Activated CD4-positive, alpha-beta T cell treated with anti-CD3 and anti-CD28 coated beads for 4 hours (primary cell): Measurements from ENCODE around the gene SGCD.

Source experiments
- DNase-seq, 2 donors: peaks; one replicate each; pipeline ENCODE4 v3.0.0-alpha.2; 2020

Gene SGCD

DNA sequence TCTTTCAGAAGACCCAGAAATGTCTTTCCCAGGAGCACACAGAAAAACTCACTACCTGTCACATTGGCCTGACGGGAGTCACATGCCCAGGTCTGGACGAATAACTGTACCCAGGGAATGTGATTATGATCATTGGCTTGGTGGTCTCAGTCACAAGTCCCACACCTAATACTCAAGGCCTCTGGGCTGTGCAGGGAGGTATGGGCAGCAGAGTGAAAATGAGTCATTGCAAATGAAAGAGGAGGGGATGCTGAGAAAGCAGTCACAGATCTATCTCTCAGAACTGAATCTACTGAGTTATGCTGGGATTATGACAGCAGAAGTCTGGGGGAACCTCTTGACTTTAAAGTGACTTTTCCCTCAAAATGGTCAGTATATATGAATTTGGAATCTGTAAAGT, 36.9 kb downstream of the SGCD start:
- no peak for DNase-seq

DNA sequence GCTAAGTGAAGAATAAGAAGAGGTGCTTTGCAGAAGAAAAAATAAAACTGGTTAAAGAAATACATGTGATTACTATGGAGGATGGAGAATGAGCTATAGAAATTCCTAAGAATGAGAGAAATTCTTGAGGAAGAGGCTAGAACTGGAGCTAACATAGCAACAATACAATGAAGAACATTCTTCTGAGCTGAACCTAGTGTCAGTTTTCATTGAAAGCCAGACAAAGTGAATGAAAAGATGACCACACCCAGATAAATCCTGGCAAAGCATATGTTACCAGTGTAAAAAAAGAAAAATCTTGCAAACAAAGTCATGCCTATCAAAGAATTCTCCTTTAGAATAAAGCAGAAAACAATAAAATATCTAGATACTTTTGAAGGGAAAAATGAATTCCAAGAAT, 39.6 kb downstream of the SGCD start:
- no peak for DNase-seq

DNA sequence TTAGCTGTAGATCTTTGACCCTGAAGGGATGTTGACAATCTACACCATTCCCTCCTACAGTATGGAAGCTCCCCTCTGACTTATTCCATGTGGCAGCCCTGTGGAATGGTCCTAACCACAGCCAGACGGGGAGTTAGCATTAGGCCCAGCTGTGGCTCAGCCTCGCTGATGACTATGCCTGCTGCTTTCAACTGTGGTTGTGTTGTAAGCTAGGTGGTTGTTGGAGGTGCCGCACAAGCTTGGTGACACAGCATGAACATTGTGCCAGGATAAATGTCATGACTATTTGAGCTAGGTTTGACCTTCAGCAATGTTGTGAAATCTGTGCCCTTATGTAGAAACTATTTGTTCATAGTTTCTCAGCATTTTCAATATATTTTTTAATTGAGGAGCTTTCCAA, 40.6 kb downstream of the SGCD start:
- DNase-seq, result no peak

DNA sequence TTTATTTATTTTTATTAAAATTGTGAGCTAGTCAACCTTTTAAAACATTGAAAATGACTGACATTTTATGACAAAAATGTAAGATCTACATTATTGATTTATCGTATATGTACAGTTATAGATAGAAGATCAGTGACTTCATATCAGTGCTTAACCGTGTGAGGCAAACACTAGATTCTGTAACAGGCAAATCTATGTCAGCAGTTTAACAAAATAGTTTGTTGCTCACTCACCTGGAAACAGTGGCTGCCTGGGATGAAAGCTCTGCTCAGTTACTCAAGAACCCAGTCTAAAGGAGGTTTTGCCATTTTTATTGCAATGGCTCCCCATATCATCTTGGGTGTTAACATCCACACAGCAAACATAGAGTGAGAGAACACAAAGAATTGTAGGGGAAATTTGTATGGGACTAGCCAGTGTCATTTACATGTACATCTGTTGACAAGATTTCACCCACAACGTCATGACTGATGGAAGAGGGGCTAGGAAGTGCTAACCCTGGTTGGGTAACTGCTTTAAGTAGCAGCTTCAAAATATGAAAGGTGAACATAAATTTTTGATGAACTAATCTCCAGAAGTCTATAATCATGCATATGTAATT, 49.0 kb downstream of the SGCD start:
- no peak for DNase-seq

DNA sequence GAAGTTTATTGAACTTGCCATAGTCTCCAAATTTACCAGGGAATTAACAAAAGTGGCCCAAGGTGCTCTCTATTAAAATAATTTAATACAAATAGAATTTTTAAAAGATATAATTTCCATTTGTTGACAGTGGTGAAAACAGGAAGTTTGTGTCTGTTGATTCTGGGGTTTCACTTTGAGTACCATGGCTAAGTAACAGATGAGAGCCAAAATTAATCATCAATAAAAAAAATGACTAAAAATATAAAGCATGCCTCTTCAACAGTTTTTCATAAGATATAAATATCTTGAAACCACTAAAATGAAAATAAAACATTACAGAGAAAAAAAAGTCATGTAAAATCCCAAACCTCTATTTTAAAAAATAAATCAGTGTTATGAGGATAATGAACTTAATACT, 49.8 kb downstream of the SGCD start:
- no peak for DNase-seq

DNA sequence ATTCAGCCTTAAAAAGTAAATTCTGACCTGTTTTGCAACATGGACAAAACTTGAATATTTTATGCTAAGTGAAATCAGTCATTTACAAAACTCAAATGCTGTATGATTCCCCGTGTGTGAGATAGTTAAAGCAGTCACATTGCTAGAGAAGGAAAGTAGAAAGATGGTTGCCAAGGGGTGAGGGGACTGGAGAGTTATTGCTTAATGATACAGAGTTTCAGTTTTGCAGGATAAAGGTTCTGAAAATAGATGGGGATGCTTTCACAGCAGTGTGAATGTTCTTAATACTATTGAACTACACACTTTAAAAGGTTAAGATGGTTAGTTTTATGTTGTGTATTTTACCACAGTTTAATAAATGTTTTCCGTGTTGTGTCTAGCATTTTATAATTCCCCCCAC, 51.2 kb downstream of the SGCD start:
- DNase-seq, result no peak

DNA sequence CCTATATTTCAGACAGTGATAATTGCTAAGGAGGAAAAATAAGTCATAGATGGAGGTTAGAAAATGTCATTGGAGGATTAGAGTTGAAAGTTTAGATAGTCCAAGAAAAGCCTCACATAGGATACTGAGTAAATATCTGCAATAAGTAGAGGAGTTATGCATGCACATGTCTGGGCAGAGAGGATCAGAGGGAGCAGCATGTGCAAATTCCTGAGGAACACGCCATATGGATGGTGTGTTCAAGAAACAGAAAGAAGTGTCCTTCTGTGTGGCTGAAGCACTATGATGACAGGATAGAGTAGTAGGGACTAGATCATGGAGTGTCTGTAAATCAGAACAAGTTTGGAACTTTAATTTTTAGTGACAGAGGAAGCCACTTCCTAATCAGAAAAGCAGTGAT, 52.2 kb downstream of the SGCD start:
- DNase-seq, result no peak

DNA sequence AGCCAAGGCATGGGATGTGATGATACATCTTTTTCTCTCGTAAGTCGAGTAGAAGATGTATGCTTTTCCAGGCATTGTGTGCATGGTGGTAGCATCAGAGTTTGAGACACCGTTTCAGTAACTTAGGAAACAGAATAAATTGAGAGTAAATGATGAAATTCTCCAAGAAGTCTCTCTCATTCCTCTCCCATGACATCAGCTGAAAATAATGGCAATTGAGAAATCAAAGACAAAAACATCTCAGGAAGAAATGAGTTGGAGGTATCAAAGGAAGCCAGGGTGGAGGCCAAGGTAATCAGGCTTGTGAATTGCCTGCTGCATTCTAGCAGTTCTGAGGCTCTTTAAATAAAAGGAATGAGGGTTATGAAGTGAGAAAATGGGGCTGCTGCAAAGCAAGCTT, 53.9 kb downstream of the SGCD start:
- no peak for DNase-seq

DNA sequence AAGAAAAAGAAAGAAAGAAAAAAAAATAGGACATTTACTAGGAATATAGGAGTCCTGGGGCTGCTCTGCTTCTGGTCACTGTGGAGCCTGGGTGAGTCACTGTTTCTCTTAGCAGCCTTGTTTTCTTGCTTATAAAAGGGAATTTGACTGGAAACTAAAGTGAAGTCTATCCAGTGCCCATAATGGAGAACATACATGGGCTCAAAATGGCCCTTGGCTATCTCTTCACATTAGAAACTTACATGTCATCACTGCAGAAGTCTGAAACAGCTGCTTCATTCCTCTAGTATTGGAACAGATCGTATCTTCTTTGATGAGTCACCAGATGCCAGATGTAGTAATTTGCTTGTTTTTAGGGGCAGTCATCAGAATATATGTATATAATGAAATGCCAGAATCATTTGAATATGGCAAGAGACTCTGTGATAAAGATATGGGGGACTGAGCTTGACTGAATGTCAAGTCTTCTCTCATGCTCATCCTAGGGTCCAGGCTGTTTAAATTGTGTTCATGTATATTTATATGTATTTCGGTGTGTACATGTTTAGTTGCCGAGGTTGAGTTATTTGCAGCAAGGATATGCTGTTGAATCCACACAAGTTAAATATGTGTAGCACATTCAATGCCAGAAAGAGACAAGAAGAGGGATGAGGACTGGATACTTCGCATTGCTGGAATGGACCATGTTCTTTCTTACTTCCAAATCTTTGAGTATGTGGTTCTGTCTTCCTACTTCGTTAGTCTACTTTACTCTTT, 56.7 kb downstream of the SGCD start:
- DNase-seq, result no peak

DNA sequence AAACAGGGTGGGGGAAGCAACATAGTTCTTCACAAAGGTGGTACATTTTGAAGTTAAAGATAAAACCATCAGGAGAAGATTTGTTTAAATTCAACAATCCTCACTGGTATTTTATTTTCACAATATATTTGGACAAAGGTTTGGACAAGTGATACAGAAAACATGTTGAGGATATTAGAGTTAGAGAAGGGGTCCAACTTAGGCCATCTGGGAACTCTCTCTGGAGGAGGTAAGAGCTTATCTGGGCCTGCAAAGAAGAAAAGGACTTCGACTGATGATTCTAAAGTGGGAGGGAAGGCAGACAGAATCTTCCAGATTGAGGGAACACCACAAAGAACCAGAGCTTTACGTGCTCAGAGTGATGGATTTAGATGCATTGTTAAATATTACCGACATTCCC, 58.5 kb downstream of the SGCD start:
- DNase-seq, result no peak

DNA sequence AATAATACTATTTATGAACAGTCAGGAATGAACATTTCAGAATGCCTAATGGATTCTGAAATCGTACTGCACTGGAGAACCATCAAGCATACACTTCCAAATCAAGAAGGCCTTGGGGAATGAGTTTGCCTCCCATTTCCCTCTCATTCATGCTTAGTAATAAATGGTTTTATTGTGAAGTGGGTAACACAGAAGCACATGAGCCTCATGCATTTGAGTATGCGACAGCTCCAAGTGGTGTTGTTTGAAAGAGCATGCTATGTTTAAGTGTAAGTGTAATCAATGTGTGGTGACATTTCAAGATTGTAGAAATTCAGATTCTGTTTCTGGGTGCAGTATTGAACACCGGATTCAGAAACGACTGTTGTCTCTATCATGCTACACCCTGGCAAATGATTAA, 60.0 kb downstream of the SGCD start:
- no peak for DNase-seq

DNA sequence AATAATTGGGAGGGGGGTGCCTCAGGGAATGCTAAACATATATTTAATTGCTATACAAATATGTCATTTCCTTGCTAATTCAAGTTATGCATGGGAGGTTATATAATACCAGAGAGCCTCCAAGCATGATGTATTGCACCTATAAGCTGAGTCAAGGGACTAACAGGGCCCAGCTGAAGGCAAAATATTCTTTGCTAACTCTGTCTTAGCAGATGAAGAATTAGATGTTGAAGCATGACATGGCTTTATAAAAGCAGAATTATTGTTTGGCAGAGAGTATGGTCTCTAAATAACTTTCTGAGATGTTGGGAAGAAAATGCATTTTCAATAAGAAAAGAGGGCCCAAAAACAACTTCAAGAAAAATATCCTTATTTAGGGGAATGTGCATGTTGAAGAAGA, 60.4 kb downstream of the SGCD start:
- no peak for DNase-seq

DNA sequence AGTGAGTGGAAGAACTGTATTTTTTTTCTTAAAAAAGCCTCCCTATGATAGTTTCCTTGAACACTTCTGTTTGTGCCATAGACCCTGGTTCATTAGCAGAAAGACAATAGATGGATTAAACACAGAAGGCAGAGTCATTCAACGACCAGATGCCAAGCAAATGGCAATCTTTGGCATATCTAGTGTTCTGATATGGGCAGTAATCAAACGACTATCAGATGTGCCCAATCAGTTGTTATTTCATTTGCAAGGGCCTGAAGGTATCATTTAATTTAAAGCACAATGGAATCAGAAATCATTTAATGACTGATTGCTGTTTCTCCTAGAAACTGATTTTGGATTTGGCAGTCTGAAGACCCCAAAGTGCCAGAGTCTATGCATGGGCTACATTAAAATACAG, 61.3 kb downstream of the SGCD start:
- no peak for DNase-seq

DNA sequence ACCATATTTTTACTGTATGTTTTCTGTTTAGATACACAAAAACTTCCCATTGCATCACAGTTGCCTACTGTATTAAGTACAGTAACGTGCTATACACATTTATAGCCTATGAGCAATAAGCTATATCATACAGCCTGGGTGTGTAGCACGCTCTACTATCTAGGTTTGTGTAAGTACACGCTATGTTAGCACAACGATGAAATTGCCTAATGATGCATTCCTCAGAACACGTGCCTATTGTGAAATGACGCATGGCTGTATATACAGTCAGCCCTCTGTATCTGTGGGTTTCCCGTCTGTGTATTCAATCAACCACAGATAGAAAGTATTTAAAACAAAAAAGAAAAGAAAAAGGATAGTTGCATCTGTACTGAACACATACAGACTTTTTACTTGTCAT, 64.2 kb downstream of the SGCD start:
- no peak for DNase-seq

DNA sequence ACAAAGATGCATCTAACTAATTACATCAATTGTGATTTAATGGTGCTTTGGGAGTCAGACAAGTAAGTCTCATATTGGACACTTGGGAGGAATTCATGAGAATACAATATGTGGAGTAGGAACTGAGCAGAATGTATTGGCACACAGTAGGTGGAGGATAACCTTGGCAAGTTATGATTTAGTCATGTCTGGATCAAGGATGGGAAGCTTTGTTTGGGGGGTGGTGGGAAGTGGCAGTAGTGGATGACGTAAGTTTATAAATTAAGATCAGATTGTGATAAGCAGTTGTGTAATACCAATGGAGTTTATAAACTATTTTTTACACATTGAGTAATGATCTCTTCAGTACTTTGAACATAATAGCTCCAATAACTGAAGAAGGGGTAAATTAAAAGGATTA, 67.0 kb downstream of the SGCD start:
- DNase-seq, result no peak

DNA sequence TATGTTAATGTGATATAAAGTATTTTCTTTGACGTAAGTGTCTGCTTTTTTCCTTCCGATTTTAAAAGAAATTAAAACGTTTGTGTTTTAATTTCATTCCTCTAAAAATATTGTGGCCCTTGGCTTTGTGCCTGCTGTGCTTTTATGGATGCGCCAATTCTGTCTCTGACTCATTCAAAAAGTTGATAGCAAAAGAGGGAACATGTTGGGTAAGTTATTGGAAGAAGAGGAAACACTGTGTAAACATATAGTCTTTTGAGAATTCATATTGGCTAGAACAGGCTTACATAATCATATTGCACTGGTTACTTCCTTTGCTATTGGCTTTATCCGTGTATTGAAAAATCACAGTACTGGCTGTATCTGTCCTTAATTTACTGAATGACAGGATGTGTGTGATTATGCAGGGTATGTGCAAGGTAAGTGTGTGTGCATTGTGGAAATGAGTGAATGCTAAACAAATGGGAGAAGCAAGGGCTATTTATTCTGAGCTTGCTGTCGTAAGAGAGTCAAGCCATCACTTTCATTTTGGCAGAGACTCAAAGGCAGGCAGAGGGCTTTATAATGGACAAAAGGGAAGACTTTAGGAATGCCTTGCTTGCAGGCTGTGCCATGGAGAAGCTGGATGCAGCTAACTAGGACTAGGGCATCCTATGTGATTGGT, 67.8 kb downstream of the SGCD start:
- no peak for DNase-seq

DNA sequence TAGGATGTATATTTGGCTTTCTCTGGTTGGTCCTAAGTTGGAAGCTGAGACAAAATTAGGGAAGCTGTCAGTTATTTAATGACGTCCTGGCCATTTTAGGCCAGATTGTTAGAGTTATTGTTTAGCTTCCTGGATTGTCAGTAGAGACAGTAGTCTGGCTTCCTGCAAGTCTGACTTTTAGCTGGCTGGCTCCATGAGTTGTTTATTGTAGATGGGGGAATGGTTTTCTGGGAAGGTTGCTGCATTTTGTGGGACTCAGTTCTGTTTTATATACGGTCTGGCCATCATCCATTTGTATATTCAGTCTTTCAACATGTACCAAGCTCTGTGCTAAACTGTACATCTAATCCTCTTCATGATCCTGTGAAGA, 68.3 kb downstream of the SGCD start:
- no peak for DNase-seq

DNA sequence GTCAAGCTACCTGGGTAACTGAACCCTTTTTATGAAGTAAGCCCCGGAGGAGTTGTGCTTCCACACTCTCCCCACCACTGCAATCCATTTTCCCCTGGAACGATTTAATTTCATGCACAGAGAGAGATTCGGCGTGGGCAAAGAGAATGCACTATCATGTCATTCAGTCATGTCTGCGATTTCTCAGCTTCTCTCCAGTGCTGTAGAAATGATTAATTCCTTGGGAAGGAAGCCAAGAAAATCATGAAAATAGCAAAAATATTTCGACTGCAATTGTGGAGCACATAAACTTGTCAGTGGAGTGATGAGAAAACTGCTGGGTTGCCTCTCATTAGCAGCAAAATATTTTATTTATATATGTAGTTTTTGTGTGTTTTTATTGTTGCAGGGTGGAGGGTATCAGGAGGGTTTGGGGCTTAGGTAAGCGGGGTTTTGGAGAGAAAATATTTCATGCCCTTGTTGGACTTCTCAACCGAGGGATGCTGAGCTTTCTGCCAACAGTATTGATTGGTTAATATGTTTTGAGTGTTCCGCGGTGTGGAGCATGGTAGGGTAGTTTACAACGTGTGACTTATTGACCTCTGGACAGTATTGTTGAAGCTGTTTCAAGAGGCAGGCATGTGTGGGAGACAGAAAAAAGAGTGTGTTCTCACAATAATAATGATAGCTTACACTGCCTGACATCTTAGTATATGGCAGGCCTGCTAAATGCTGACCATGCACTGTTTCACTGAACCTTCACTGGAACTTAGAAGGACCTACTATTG, 69.3 kb downstream of the SGCD start:
- DNase-seq, result no peak

DNA sequence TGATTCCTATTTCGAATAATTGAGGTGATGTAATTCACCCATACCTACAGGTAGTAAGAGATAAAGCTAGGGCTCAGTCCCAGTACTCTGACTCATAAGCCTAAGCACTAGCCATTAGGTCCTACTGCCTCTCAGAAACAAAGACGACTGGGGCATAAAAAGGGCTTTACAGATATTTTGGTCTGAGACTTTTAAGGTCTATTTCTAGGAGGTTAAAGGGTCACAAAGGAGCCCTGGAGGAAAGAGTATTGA, 69.8 kb downstream of the SGCD start:
- DNase-seq, result no peak

DNA sequence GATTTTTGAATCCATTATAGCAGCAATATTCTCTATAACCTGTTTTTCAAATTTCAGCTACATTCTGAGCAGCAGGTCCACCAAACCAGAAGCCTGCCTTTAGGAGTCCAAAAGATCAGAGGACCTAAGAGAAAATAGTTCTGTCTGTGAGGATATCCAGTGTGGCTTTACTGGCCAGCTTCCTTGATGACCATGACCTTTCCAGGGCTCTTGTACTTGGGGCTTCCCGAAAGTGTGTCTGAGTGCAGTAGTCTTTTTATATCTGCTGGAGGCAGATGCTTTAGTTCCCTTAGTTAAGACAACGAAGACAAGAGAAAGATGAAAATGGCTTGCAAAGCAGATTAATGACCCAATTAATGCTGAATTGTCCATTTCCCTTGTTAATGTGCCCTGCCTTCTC, 72.4 kb downstream of the SGCD start:
- no peak for DNase-seq

DNA sequence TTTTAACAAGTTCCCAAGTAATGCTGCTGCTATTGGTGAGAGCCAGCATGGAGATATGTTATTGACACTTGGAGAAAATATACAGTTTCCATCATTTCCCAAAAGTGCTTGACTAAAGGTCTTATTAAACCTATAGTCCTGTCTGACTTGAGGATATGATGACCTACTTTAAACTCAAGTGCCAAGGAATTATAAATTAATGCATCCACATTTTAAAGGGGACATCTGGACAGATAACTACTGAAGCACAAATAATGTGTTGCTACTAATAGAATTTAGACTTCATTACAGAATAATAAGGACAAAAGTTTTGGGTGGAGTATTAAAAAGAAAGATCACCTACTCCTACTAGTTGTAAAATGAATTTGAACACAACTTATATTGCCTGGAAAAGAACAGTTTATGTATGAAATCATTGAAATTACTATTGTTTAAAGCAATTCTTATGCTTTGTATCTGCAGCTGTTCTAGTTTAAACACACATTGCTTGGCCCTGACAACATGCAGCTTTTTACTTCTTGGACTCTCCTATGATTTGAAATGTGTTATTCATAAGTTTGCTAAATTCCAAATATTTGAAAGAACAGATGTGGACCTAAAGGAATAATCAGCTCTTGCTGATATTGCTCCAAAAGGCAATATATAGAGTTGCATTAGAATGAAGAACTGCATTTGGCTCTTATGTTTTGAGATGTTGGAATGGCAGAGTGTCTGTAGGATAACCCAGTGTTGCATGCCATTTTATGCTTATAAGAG, 73.4 kb downstream of the SGCD start:
- DNase-seq, result no peak

DNA sequence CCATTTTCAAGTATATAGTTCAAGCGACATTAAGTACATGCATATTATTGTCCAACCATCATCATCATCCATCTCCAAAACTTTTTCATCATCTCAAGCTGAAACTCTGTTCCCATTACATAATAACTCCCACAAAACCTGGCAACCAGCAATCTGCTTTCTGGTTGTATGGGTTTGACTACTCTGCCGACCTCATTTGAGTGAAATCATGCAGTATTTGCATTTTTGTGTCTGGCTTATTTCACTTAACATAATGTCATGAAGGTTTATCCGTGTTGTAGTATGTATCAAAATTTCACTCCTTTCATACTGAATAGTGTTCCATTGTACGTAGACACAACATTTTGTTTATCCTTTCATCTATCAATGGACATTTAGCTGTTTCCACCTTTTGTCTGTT, 74.8 kb downstream of the SGCD start:
- no peak for DNase-seq

DNA sequence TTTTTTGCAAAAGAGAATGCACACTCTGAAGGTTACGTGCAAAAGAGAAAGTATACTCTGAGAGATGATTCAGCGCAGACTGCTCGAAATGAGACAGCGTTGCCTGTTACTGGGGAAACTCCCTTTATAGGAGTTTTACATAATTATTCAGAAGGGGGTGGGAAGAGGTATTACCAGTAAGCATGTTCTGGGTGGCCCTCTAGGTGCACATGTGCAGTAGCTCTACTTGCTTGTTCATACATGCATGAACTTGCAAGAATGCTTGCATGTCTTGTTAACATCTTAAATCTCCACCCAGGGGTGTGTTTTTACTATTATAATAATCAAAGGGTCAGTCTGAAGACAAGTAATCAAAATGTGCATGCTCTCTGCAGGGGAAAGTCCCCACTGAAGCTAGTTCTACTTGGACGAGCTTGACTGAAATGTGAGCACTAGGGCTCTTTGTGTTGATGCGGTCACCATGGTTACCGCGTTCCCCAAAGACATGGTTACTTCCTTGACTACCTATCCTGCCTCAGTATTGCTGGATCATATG, 75.5 kb downstream of the SGCD start:
- peak; percentile 1 to 11 for DNase-seq
